ENCODE measurements around the gene POLRMT. TPM values are rescaled to one million over a fixed set of nuclear protein-coding genes. Genes with fewer than 3 reads are reported as not detected.

POLRMT gene
- total RNA-seq, 6 experiments from 2014 or later: 25.9 to 42.9 (median 33.3) TPM

- peaks cover 0 to 38% (median 14%) of the 10 kb centered on the region in 4 donors for H3K4me1 ChIP-seq
- intact Hi-C loops (cut with DNase I): no loop called here
- peak overlapping the region; percentile 74 to 90 (median 76) for H3K27ac ChIP-seq
- no peaks in the 10 kb centered on the region for H3K9me3 ChIP-seq
- H3K27me3 ChIP-seq: no peaks in the 10 kb centered on the region
- H3K4me3 ChIP-seq: peak overlapping the region; percentile 95 to 98 (median 97)
- ATAC-seq (peak; percentile 2 to 17 (median 6)), DNase-seq (peak; percentile 67 to 77 (median 77))
- TF ChIP-seq POLR2A (IDR thresholded peaks at IDR 0.05): no peak
- TF ChIP-seq, protein P1, sequence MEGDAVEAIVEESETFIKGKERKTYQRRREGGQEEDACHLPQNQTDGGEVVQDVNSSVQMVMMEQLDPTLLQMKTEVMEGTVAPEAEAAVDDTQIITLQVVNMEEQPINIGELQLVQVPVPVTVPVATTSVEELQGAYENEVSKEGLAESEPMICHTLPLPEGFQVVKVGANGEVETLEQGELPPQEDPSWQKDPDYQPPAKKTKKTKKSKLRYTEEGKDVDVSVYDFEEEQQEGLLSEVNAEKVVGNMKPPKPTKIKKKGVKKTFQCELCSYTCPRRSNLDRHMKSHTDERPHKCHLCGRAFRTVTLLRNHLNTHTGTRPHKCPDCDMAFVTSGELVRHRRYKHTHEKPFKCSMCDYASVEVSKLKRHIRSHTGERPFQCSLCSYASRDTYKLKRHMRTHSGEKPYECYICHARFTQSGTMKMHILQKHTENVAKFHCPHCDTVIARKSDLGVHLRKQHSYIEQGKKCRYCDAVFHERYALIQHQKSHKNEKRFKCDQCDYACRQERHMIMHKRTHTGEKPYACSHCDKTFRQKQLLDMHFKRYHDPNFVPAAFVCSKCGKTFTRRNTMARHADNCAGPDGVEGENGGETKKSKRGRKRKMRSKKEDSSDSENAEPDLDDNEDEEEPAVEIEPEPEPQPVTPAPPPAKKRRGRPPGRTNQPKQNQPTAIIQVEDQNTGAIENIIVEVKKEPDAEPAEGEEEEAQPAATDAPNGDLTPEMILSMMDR (IDR thresholded peaks at IDR 0.05): no peak
- 0% methylated on average over 6 of the region's 55 CpGs for WGBS (ENCODE audit: insufficient coverage, low coverage, low lambda C conversion rate, missing lambda C conversion rate)
- H3K36me3 ChIP-seq: no peaks in the 10 kb centered on the region
These were observed 60.4 kb downstream of the POLRMT start for GRCh38 chr19:572743-573518.

DNA sequence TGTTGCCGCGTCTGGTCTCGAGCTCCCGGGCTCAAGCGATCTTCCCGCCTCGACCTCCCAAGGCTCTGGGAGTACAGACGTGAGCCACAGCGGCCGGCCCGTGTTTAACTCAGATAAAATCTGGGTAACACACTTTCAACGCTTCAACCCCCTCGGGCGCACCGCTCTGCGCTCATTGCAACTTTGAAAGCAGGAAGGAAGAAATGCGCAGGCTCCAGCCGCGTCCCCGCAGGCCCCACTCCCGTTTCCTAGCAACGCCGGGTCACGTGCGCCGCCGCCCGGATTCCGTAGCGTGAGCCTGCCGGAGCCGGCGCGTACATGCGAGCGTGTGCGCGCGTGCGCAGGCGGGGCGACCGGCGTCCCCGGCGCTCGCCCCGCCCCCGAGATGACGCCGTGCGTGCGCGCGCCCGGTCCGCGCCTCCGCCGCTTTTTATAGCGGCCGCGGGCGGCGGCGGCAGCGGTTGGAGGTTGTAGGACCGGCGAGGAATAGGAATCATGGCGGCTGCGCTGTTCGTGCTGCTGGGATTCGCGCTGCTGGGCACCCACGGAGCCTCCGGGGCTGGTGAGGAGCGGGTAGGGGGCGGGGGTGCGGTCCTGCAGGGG, 61.1 kb downstream of the POLRMT start, which contains the start of gene BSG:
BSG (plus strand) TSS at position 457 of the 603 bp plus-strand sequence; CDS start at position 496, 39 bp downstream.
- intact Hi-C loops (cut with DNase I): no loop called here
- no peaks in the 10 kb centered on the region for H3K9me3 ChIP-seq

DNA sequence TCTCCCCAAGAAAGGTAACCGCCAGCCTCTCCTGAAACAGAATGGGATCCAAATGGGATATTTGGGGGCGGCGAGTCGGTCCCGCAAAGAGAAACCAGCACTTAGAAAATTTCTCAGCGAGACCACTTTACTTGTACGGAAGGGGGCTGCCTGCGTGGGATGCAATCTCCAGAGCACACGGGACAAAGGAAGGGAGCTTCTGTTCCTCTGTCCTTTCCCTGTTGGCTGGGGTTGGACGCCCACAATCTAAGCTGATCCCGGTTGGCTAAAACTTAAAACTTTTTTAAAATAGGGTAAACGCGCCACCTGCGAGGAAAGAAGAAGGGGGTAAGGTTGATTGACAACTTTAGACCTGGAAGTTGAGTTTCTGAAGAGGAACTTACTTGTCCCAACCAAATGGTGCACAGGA, 61.8 kb downstream of the POLRMT start:
- Histone ChIP-seq H3K27ac (peak overlapping the region; percentile 29 to 81 (median 77)), H3K36me3 (no peaks in the 10 kb centered on the region), H3K27me3 (no peaks in the 10 kb centered on the region), H3K9me3 (no peaks in the 10 kb centered on the region), H3K4me1 (peaks cover 0 to 38% (median 14%) of the 10 kb centered on the region in 4 donors), H3K4me3 (peak overlapping the region; percentile 44 to 98 (median 95))
- intact Hi-C loops (cut with DNase I): no loop called here
- ATAC-seq: peak in 2 of 4 donors; percentile 3
- 5% methylated on average over 14 of the region's 14 CpGs for WGBS (ENCODE audit: insufficient coverage, low coverage, low lambda C conversion rate, missing lambda C conversion rate)
- peak in 2 of 3 donors; percentile 21 to 45 for DNase-seq
- TF ChIP-seq, protein P1 (IDR thresholded peaks at IDR 0.05): no peak
- TF ChIP-seq POLR2A (IDR thresholded peaks at IDR 0.05): no peak

More for the DNA sequence above, 61.1 kb downstream of the POLRMT start, which contains the start of gene BSG:
- DNase-seq (peak; percentile 99), ATAC-seq (peak; percentile 78 to 93 (median 84))
- Histone ChIP-seq H3K27ac (peak within 1 kb of the TSS; percentile 74 to 90 (median 77)), H3K36me3 (no peaks in the 10 kb centered on the region), H3K27me3 (no peaks in the 10 kb centered on the region), H3K4me3 (peak within 1 kb of the TSS; percentile 95 to 98 (median 97)), H3K4me1 (peaks cover 0 to 38% (median 14%) of the 10 kb centered on the region in 4 donors)
- peak; percentile 99 for TF ChIP-seq POLR2A (IDR thresholded peaks at IDR 0.05)
- TF ChIP-seq, protein P1 (IDR thresholded peaks at IDR 0.05): no peak
- WGBS (ENCODE audit: insufficient coverage, low coverage, low lambda C conversion rate, missing lambda C conversion rate): under 1% methylated on average over 24 of the region's 79 CpGs

DNA sequence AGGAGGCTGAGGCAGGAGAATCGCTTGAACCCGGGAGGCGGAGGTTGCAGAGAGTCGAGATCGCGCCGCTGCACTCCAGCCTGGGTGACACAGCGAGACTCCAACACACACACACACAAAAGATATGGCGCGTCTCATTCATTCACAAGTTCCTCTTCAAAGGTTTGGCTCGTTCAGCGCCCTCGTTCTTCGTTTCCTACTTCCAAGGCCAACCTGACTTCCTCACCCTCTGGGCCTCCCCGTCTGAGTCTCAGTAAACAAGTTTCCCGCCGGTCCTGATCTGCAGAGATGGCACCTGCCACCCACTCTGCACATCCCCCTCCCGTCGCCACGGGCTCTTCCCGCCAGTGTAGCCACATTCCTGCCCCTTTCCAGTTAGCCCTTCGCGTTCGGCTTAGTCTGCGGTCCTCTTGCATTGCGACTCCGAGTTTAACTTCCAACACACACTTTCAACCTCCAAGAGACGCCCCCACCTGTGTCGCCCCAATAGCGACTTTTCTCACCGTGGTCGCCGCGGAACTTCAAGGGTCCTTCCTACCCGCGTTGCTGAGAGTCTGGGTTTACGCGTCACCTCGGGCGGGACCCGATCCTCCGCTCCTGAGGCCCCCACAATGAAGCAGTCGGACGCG, 62.3 kb downstream of the POLRMT start:
- intact Hi-C loops (cut with DNase I): no loop called here
- peaks cover 0 to 33% (median 13%) of the 10 kb centered on the region in 4 donors for H3K4me1 ChIP-seq
- peak; percentile 45 to 66 (median 63) for DNase-seq

More for the DNA sequence above, 62.3 kb downstream of the POLRMT start:
- TF ChIP-seq, protein P1 (IDR thresholded peaks at IDR 0.05): no peak
- TF ChIP-seq POLR2A (IDR thresholded peaks at IDR 0.05): no peak
- Histone ChIP-seq H3K9me3 (no peaks in the 10 kb centered on the region), H3K27me3 (no peaks in the 10 kb centered on the region), H3K36me3 (no peaks in the 10 kb centered on the region), H3K27ac (peak overlapping the region; percentile 29 to 81 (median 77)), H3K4me3 (peak overlapping the region; percentile 44 to 98 (median 95))
- ATAC-seq: peak in 2 of 4 donors; percentile 1 to 3
- WGBS (ENCODE audit: insufficient coverage, low coverage, low lambda C conversion rate, missing lambda C conversion rate): 6% methylated on average over 31 of the region's 45 CpGs

All from right lobe of liver (tissue), 6 donors.